GM12892 (cell line): ENCODE data around the gene ATP6V0C.
"Not testable (repeated sequence)": the region's sequence is repeated elsewhere in the genome, so short reads cannot be mapped to it uniquely, and the experiment has no call there.

Experiments
- POLR2A ChIP-seq: IDR thresholded peaks from 2 replicates; pipeline ENCODE4 v1.6.1; 2011; ENCODE audit warnings: low read depth, low read length, control low read depth
- POLR2AphosphoS5 ChIP-seq: IDR thresholded peaks from 2 replicates; pipeline ENCODE4 v1.6.1; 2011; ENCODE audit warnings: low read depth, low read length, control low read depth
- TAF1 ChIP-seq: IDR thresholded peaks from 2 replicates; pipeline ENCODE4 v1.6.1; 2011; ENCODE audit warnings: low read depth, mild to moderate bottlenecking, control low read depth, low read length, borderline replicate concordance

- not testable (repeated sequence) for TF ChIP-seq POLR2A, TAF1, POLR2AphosphoS5
These were observed 26.2 kb downstream of the ATP6V0C start for GRCh38 chr16:2539845-2540458.
